Ovary (tissue), 3 donors: ENCODE measurements around the gene TCEANC2.

Experiments
- CTCF ChIP-seq, 3 donors: fragments of 450-650 bp in 2 of 3; fragments of 200-600 bp in 1 of 3; IDR thresholded peaks; one replicate each; pipeline versions ENCODE4 v1.5.1 to v1.8.0; 2016 to 2022; ENCODE audit warnings: antibody characterized with exemption in 3 of 3, mild to moderate bottlenecking in 1 of 3
- POLR2A ChIP-seq: fragments of 450-650 bp; IDR thresholded peaks from one replicate; pipeline ENCODE4 v1.6.1; 2017; ENCODE audit warnings: antibody characterized with exemption, mild to moderate bottlenecking, moderate library complexity
- donor health status: DM: no; HTN: no; CAD: no.

GRCh38 chr1:54081306-54082270 is 28.2 kb downstream of the TCEANC2 start:
- TF ChIP-seq CTCF (IDR thresholded peaks at IDR 0.05) (no peak), POLR2A (no peak)
